GM19467 (cell line): Measurements from ENCODE around the gene DIP2A.

Experiments
- ATAC-seq: cut with Tn5 transposase; IDR thresholded peaks from one replicate; pipeline ENCODE4 v1.9.1; 2021; ENCODE audit warnings: mild to moderate bottlenecking, moderate library complexity; ENCODE audit not compliant: unreplicated experiment

DIP2A gene

GRCh38 chr21:46458315-46459023, at the start of gene DIP2A:
Gene DIP2A, plus strand, starts transcription at chr21:46458891. Its CDS starts 241 bp downstream, at chr21:46459132.
- ATAC-seq, result peak; percentile 88

GRCh38 chr21:46409641-46410406, 48.9 kb upstream of the DIP2A start:
- ATAC-seq, result no peak

GRCh38 chr21:46410516-46410915, 48.2 kb upstream of the DIP2A start:
- ATAC-seq, result no peak

- ATAC-seq, result no peak
Observed at GRCh38 chr21:46411236-46411635, 47.5 kb upstream of the DIP2A start.

GRCh38 chr21:46411691-46412090, 47.0 kb upstream of the DIP2A start:
- ATAC-seq, result no peak

- no peak for ATAC-seq
Observed at GRCh38 chr21:46412521-46413364, 45.9 kb upstream of the DIP2A start.

- ATAC-seq, result no peak
Observed at GRCh38 chr21:46413365-46413696, 45.4 kb upstream of the DIP2A start.

- ATAC-seq, result no peak
Observed at GRCh38 chr21:46414965-46415275, 43.8 kb upstream of the DIP2A start.

GRCh38 chr21:46416551-46416950, 42.1 kb upstream of the DIP2A start:
- no peak for ATAC-seq

GRCh38 chr21:46418265-46418946, 40.3 kb upstream of the DIP2A start:
- no peak for ATAC-seq

GRCh38 chr21:46420241-46421190, 38.2 kb upstream of the DIP2A start:
- no peak for ATAC-seq

GRCh38 chr21:46421191-46421750, 37.4 kb upstream of the DIP2A start:
- no peak for ATAC-seq

GRCh38 chr21:46421756-46422555, 36.7 kb upstream of the DIP2A start:
- no peak for ATAC-seq

- no peak for ATAC-seq
Observed at GRCh38 chr21:46422636-46423241, 36.0 kb upstream of the DIP2A start.

GRCh38 chr21:46423546-46424038, 35.1 kb upstream of the DIP2A start:
- no peak for ATAC-seq

GRCh38 chr21:46424039-46424591, 34.6 kb upstream of the DIP2A start:
- ATAC-seq, result no peak

- no peak for ATAC-seq
Observed at GRCh38 chr21:46424621-46425020, 34.1 kb upstream of the DIP2A start.

- no peak for ATAC-seq
Observed at GRCh38 chr21:46425041-46425440, 33.6 kb upstream of the DIP2A start.
